A673 (cell line): ENCODE results near the gene NAV2.

Experiments used
- EZH2 ChIP-seq: fragments of 200-600 bp; sonication (generic); IDR thresholded peaks from 2 replicates; pipeline ENCODE4 v1.6.1; 2017; ENCODE audit warnings: borderline replicate concordance, low read depth, mild to moderate bottlenecking, mixed read lengths, antibody characterized with exemption, low read length; ENCODE audit not compliant: poor library complexity, severe bottlenecking
- TF ChIP-seq, protein P1 (sequence below): fragments of 300-800, 200-600 bp; sonication (generic); conservative IDR thresholded peaks from 2 replicates; pipeline ENCODE4 v1.5.1; 2017; ENCODE audit warnings: low read depth, mild to moderate bottlenecking, antibody characterized with exemption, low read length, moderate library complexity, mixed read lengths

DNA sequence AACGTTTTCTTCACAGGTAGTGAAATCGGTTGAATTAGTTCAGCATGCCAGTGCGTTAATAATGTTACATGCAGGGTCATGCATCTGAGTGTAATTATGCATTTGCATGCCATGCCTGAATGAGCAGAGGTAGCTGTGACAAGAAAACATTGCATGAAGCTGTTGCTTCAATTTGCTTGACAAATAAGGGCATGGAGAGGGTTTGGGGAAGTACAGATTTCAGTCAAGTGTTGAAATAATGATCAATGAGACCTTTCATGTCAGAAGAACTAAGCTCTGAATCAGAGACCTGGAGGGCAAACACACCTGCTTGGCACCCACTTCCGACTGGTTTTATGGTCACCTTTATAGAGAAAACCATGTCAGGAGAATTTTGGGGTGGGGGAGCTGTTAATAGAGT is 226.2 kb downstream of the NAV2 start:
- TF ChIP-seq, protein P1, sequence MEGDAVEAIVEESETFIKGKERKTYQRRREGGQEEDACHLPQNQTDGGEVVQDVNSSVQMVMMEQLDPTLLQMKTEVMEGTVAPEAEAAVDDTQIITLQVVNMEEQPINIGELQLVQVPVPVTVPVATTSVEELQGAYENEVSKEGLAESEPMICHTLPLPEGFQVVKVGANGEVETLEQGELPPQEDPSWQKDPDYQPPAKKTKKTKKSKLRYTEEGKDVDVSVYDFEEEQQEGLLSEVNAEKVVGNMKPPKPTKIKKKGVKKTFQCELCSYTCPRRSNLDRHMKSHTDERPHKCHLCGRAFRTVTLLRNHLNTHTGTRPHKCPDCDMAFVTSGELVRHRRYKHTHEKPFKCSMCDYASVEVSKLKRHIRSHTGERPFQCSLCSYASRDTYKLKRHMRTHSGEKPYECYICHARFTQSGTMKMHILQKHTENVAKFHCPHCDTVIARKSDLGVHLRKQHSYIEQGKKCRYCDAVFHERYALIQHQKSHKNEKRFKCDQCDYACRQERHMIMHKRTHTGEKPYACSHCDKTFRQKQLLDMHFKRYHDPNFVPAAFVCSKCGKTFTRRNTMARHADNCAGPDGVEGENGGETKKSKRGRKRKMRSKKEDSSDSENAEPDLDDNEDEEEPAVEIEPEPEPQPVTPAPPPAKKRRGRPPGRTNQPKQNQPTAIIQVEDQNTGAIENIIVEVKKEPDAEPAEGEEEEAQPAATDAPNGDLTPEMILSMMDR: no peak
- TF ChIP-seq EZH2: no peak
